HepG2 (cell line): Measurements from ENCODE around the gene SLC39A8. TPM values are rescaled to one million over a fixed set of nuclear protein-coding genes. Genes with fewer than 3 reads are reported as not detected.
A peak's percentile ranks its signal among the peaks of the same experiment; 100 is the strongest.

ENCODE experiments used
- ARID2 ChIP-seq: sonication (generic); formaldehyde crosslinking; IDR thresholded peaks from 2 replicates; pipeline ENCODE4 v1.8.1; 2022; ENCODE audit warnings: mild to moderate bottlenecking, missing genetic modification reagents, borderline replicate concordance
- CAMTA2 ChIP-seq: sonication (generic); formaldehyde crosslinking; IDR thresholded peaks from 2 replicates; pipeline ENCODE4 v1.4.0; 2020; ENCODE audit warnings: mild to moderate bottlenecking, missing genetic modification reagents, borderline replicate concordance
- CBX1 ChIP-seq: IDR thresholded peaks from one replicate; pipeline ENCODE4 v1.6.1; 2016; ENCODE audit warnings: antibody characterized with exemption, low read depth
- DMTF1 ChIP-seq: sonication (generic); formaldehyde crosslinking; IDR thresholded peaks from 2 replicates; pipeline ENCODE4 v1.4.0; 2020; ENCODE audit warnings: mild to moderate bottlenecking, missing genetic modification reagents
- FIP1L1 ChIP-seq: fragments of 200-400 bp; formaldehyde crosslinking; IDR thresholded peaks from 2 replicates; pipeline ENCODE4 v1.6.1; 2018; ENCODE audit warnings: low read depth, mild to moderate bottlenecking, low read length, moderate library complexity, borderline replicate concordance; ENCODE audit not compliant: insufficient read depth
- FOXP4 ChIP-seq: sonication (generic); formaldehyde crosslinking; IDR thresholded peaks from 2 replicates; pipeline ENCODE4 v1.4.0; 2020; ENCODE audit warnings: missing genetic modification reagents
- HMG20A ChIP-seq: IDR thresholded peaks from 2 replicates; pipeline ENCODE4 v1.6.1; 2016; ENCODE audit warnings: borderline replicate concordance
- MXI1 ChIP-seq: IDR thresholded peaks from 3 replicates; pipeline ENCODE4 v1.6.1; 2012; ENCODE audit warnings: low read depth, low read length, inconsistent platforms, borderline replicate concordance
- MYNN ChIP-seq: sonication (generic); formaldehyde crosslinking; IDR thresholded peaks from 2 replicates; pipeline ENCODE4 v1.4.0; 2020; ENCODE audit warnings: mild to moderate bottlenecking, low read depth, missing genetic modification reagents
- NR2F1 ChIP-seq, 2 experiments: fragments of 450-650 bp in 1 of 2; formaldehyde crosslinking in 1 of 2; IDR thresholded peaks; 2 replicates each; pipeline versions ENCODE4 v1.5.0 to v1.6.1; 2016 to 2020; ENCODE audit warnings: mild to moderate bottlenecking in 1 of 2, missing compliant biosample characterization in 1 of 2, missing genetic modification reagents in 1 of 2, moderate library complexity in 1 of 2
- RBAK ChIP-seq: sonication (generic); formaldehyde crosslinking; IDR thresholded peaks from 2 replicates; pipeline ENCODE4 v1.5.1; 2020; ENCODE audit warnings: mild to moderate bottlenecking, missing genetic modification reagents
- SNRNP70 ChIP-seq: fragments of 200-400 bp; formaldehyde crosslinking; IDR thresholded peaks from 2 replicates; pipeline ENCODE4 v1.6.1; 2017; ENCODE audit warnings: mild to moderate bottlenecking, low read depth, low read length, moderate library complexity
- SOX13 ChIP-seq, 3 experiments: fragments of 450-650 bp in 1 of 3; sonication (generic) in 1 of 3; formaldehyde crosslinking in 1 of 3; IDR thresholded peaks in 2 of 3; conservative IDR thresholded peaks in 1 of 3; 2 replicates each; pipeline versions ENCODE4 v1.5.0 to v1.6.1; 2016 to 2020; ENCODE audit warnings: antibody characterized with exemption in 1 of 3, mild to moderate bottlenecking in 1 of 3, missing compliant biosample characterization in 1 of 3, missing genetic modification reagents in 1 of 3, moderate library complexity in 1 of 3
- SP2 ChIP-seq: sonication (generic); formaldehyde crosslinking; IDR thresholded peaks from 2 replicates; pipeline ENCODE4 v1.5.1; 2020; ENCODE audit warnings: mild to moderate bottlenecking, missing genetic modification reagents
- ZFY ChIP-seq: sonication (generic); formaldehyde crosslinking; IDR thresholded peaks from 2 replicates; pipeline ENCODE4 v1.4.0; 2020; ENCODE audit warnings: missing genetic modification reagents
- ZNF143 ChIP-seq: sonication (generic); formaldehyde crosslinking; IDR thresholded peaks from 2 replicates; pipeline ENCODE4 v1.4.0; 2020; ENCODE audit warnings: missing genetic modification reagents
- ZNF513 ChIP-seq: sonication (generic); formaldehyde crosslinking; conservative IDR thresholded peaks from 2 replicates; pipeline ENCODE4 v1.5.0; 2020; ENCODE audit warnings: missing genetic modification reagents
- ZNF558 ChIP-seq: sonication (generic); formaldehyde crosslinking; IDR thresholded peaks from 2 replicates; pipeline ENCODE4 v1.9.0; 2022; ENCODE audit warnings: mild to moderate bottlenecking, missing genetic modification reagents, borderline replicate concordance
- ZNF691 ChIP-seq: sonication (generic); formaldehyde crosslinking; IDR thresholded peaks from 2 replicates; pipeline ENCODE4 v1.4.0; 2020; ENCODE audit warnings: missing genetic modification reagents, low read depth, mild to moderate bottlenecking, borderline replicate concordance
- ZNF709 ChIP-seq: sonication (generic); formaldehyde crosslinking; IDR thresholded peaks from 2 replicates; pipeline ENCODE4 v1.5.0; 2020; ENCODE audit warnings: mild to moderate bottlenecking, missing genetic modification reagents
- ZNF772 ChIP-seq: sonication (generic); formaldehyde crosslinking; IDR thresholded peaks from 2 replicates; pipeline ENCODE4 v1.5.0; 2020; ENCODE audit warnings: mild to moderate bottlenecking, missing genetic modification reagents
- polyA plus RNA-seq, 8 experiments: library from polyadenylated mRNA; depleted of rRNA in 3 of 8; stranded (reverse) in 7 of 8; unstranded in 1 of 8; fragments of >200 nt; fragmentation: Illumina TruSeq in 4 of 8; extraction: Trizol in 4 of 8; gene quantifications; 2 replicates each; pipeline versions ENCODE4 v1.2.1 to v1.2.3, GENCODE V29; 2011 to 2016; ENCODE audit warnings: low read depth in 4 of 8, missing spikeins in 1 of 8, mixed read lengths in 1 of 8; ENCODE audit not compliant: insufficient read depth in 1 of 8
- total RNA-seq, 5 experiments: library from RNA; depleted of rRNA; stranded (reverse); fragments of >200 nt; fragmentation: Illumina TruSeq; extraction: Trizol; gene quantifications; 2 replicates each; pipeline ENCODE4 v1.2.3, GENCODE V29; 2016; ENCODE audit warnings: low read depth in 1 of 5
- TF ChIP-seq, protein P1 (sequence below): sonication (generic); formaldehyde crosslinking; IDR thresholded peaks from 2 replicates; pipeline ENCODE4 v1.4.0; 2020; ENCODE audit warnings: missing genetic modification reagents

SLC39A8 gene
- total and polyA plus RNA-seq, 2 of the 13 experiments (the other 11 are each of a cell fraction or from before 2014, with no cell fraction given) = 0.22 to 0.38 TPM

DNA sequence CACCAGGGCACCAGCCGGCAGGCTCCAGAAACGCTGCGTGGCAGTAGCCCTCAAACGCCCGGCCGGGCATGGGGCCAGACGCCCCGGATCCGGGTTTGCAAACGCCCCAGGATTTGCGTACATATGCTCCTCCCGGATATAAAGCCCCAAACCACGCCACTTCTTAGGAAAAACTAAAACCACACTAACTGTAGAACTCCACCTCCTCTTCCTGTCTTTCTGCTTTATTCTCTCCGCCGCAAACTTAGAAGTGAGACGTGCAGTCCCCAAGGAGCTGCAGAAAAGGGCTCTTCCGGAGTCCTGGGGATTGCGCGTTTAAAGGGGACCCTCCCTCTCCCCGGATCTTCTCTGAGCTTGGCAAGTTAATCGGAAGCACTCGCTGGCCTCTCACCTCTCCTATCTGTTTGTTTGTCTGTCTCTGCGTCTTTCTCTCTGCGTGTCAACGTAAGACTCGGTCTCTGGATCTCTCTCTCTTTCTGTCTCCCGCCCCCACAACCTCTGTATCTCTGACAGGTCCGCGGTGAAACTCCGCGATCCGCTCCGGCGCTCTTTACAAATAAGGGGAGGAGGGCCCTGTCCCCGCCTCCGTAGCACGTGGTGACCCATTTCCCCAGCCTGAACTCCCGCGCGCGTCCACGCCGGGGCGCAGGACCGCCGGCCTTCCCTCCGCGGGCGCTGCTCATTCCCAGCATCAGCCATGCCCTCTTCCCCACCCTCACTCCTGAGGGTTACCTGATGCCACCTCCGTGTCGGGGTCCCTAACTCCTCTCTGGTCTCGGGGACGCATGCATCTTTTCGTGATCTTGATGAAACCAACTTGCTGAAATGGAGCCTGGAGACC lies at the start of gene SLC39A8 (continued):
- TF ChIP-seq FIP1L1 (no peak), ZNF143 (no peak), MXI1 (peak; percentile 50; the same call in 1 of the 3 replicates), ZNF513 (no peak), NR2F1 (CRISPR knock-in tag; IDR thresholded peaks at IDR 0.05) (no peak), DMTF1 (CRISPR knock-in tag) (no peak), ZNF772 (CRISPR knock-in tag) (no peak), ZNF558 (CRISPR knock-in tag) (no peak), CAMTA2 (CRISPR knock-in tag) (no peak), FOXP4 (CRISPR knock-in tag) (no peak), SNRNP70 (no peak), ZNF709 (CRISPR knock-in tag) (no peak), CBX1 (no peak), ZFY (CRISPR knock-in tag) (no peak), SOX13 (IDR thresholded peaks at IDR 0.05) (no peak), SOX13 (CRISPR knock-in tag; conservative IDR thresholded peaks at IDR 0.05 in 1 of 2, IDR thresholded peaks at IDR 0.05 in 1 of 2) (peak in 1 of 2 experiments; percentile 29; a peak in 1 of 4 replicates), ZNF691 (CRISPR knock-in tag) (no peak), RBAK (CRISPR knock-in tag) (no peak), SP2 (CRISPR knock-in tag) (no peak), HMG20A (CRISPR knock-in tag) (0 out of 2 replicates have a peak, but pooled peaks have one; percentile 17), MYNN (CRISPR knock-in tag) (no peak), ARID2 (peak; percentile 69; the same call in 1 of the 2 replicates)
- TF ChIP-seq, protein P1, sequence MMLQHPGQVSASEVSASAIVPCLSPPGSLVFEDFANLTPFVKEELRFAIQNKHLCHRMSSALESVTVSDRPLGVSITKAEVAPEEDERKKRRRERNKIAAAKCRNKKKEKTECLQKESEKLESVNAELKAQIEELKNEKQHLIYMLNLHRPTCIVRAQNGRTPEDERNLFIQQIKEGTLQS = no peak
